K562 (cell line): ENCODE measurements around the gene USP13. TPM values are rescaled to one million over a fixed set of nuclear protein-coding genes. Genes with fewer than 3 reads are reported as not detected.
A peak's percentile ranks its signal among the peaks of the same experiment; 100 is the strongest.

Experiments
- ADNP ChIP-seq: fragments of 200-800 bp; sonication (Bioruptor generic); IDR thresholded peaks from 2 replicates; pipeline ENCODE4 v1.6.1; 2016; ENCODE audit warnings: missing genetic modification characterization, missing compliant biosample characterization
- CBX3 ChIP-seq, 2 experiments: IDR thresholded peaks; 1 replicate in 1 of 2; 2 replicates in 1 of 2; pipeline ENCODE4 v1.6.1; 2012; ENCODE audit warnings: inconsistent platforms in 2 of 2, low read length in 2 of 2, borderline replicate concordance in 1 of 2, control low read depth in 1 of 2
- CHD1 ChIP-seq: fragments of 200-600 bp; sonication (generic); IDR thresholded peaks from one replicate; pipeline ENCODE4 v1.6.1; 2012; ENCODE audit warnings: mild to moderate bottlenecking, moderate library complexity, low read length, inconsistent platforms
- NEUROD1 ChIP-seq: fragments of 150-350 bp; IDR thresholded peaks from 2 replicates; pipeline ENCODE4 v1.6.1; 2014; ENCODE audit warnings: borderline replicate concordance, low read length, low read depth; ENCODE audit not compliant: partially characterized antibody
- PML ChIP-seq: IDR thresholded peaks from 2 replicates; pipeline ENCODE4 v1.6.1; 2012; ENCODE audit warnings: low read length, inconsistent platforms
- POU5F1 ChIP-seq: fragments of 150-350 bp; IDR thresholded peaks from 2 replicates; pipeline ENCODE4 v1.6.1; 2014; ENCODE audit warnings: borderline replicate concordance, low read length, low read depth, mild to moderate bottlenecking; ENCODE audit not compliant: partially characterized antibody
- SMARCA4 ChIP-seq: fragments of 450-650 bp; IDR thresholded peaks from 2 replicates; pipeline ENCODE4 v1.6.1; 2016
- SMARCB1 ChIP-seq: IDR thresholded peaks from 2 replicates; pipeline ENCODE4 v1.6.1; 2011; ENCODE audit warnings: improper control_type of control experiment, low read depth; ENCODE audit not compliant: insufficient read length
- ZC3H11A ChIP-seq: IDR thresholded peaks from 2 replicates; pipeline ENCODE4 v1.6.1; 2012; ENCODE audit warnings: low read depth, low read length, improper control_type of control experiment
- ZNF354B ChIP-seq: fragments of 250-450 bp; sonication (Bioruptor Pico); IDR thresholded peaks from 2 replicates; pipeline ENCODE4 v1.4.0; 2020
- polyA plus RNA-seq, 8 experiments: library from polyadenylated mRNA; depleted of rRNA in 4 of 8; stranded (reverse) in 5 of 8; unstranded in 3 of 8; fragments of >200 nt; fragmentation: Nextera tagmentation in 2 of 8; fragmentation: Illumina TruSeq in 1 of 8; extraction: Ambion mirVana in 2 of 8; extraction: Trizol in 1 of 8; gene quantifications; 2 replicates each; pipeline versions ENCODE4 v1.2.1 to v1.2.3, GENCODE V29; 2011 to 2014; ENCODE audit warnings: inconsistent platforms in 1 of 8, missing spikeins in 1 of 8
- total RNA-seq, 7 experiments: library from RNA; depleted of rRNA in 6 of 7; stranded (reverse); fragments of >200 nt in 6 of 7; fragmentation: Illumina TruSeq in 2 of 7; extraction: Trizol in 2 of 7; gene quantifications; 2 replicates each; pipeline versions ENCODE4 v1.2.1 to v1.2.3, GENCODE V29; 2011 to 2021; ENCODE audit warnings: low replicate concordance in 1 of 7
- TF ChIP-seq, protein P1 (sequence below): fragments of 450-650 bp; IDR thresholded peaks from 2 replicates; pipeline ENCODE4 v1.6.1; 2016; ENCODE audit warnings: antibody characterized with exemption
- TF ChIP-seq, protein P2 (sequence below), 2 experiments: fragments of 450-650 bp; IDR thresholded peaks; 2 replicates each; pipeline ENCODE4 v1.6.1; 2016; ENCODE audit warnings: mild to moderate bottlenecking in 2 of 2, borderline replicate concordance in 1 of 2, low read depth in 1 of 2, moderate library complexity in 1 of 2
- TF ChIP-seq, protein P3 (sequence below): fragments of 250-450 bp; sonication (Bioruptor Pico); IDR thresholded peaks from 2 replicates; pipeline ENCODE4 v1.9.0; 2021; ENCODE audit warnings: mild to moderate bottlenecking, inconsistent platforms
- TF ChIP-seq, protein P4 (sequence below): fragments of 450-650 bp; formaldehyde crosslinking; IDR thresholded peaks from 2 replicates; pipeline ENCODE4 v1.4.0; 2022; ENCODE audit warnings: missing genetic modification characterization

The USP13 gene
- total and polyA plus RNA-seq, 9 of the 15 experiments (the other 6 are each of a cell fraction or from before 2014, with no cell fraction given): 0.11 to 2.3 (median 0.51) TPM

DNA sequence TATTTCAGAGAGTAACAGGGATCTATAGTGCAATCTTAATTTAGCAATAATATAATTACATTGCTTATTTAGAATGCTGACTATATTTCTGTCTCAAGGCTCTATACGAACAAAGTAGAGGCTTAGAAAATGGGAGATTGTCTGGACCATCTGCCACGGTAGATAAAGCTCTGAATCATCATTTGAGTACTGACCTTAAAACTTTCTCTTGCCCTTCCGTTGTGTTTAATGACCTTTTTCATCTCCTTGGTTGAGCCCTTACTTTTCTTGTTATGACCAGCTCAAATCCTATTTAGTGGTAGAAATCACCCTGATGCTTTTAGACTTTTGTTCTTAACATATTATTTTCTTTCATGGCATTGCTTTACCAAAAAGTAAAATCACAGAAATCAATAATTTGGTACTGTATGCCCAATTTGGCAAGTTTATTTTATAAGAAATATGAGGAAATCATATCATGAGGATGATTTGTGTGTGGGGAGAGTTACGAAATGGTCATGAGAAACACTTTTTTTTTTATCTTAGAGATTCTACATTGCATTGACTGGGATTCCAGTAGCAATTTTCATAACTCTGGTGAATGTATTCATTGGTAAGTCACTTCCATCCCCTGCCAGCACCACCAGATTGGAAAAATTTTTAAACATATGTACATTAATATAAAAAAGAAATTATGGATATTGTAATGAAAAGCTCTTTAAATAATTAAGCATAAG is 37.2 kb upstream of the USP13 start (continued):
- TF ChIP-seq, protein P1, sequence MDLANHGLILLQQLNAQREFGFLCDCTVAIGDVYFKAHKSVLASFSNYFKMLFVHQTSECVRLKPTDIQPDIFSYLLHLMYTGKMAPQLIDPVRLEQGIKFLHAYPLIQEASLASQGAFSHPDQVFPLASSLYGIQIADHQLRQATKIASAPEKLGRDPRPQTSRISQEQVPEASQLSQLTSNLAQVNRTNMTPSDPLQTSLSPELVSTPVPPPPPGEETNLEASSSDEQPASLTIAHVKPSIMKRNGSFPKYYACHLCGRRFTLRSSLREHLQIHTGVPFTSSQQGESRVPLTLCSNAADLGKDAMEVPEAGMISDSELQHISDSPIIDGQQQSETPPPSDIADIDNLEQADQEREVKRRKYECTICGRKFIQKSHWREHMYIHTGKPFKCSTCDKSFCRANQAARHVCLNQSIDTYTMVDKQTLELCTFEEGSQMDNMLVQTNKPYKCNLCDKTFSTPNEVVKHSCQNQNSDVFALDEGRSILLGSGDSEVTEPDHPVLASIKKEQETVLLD: no peak
- TF ChIP-seq, protein P2, sequence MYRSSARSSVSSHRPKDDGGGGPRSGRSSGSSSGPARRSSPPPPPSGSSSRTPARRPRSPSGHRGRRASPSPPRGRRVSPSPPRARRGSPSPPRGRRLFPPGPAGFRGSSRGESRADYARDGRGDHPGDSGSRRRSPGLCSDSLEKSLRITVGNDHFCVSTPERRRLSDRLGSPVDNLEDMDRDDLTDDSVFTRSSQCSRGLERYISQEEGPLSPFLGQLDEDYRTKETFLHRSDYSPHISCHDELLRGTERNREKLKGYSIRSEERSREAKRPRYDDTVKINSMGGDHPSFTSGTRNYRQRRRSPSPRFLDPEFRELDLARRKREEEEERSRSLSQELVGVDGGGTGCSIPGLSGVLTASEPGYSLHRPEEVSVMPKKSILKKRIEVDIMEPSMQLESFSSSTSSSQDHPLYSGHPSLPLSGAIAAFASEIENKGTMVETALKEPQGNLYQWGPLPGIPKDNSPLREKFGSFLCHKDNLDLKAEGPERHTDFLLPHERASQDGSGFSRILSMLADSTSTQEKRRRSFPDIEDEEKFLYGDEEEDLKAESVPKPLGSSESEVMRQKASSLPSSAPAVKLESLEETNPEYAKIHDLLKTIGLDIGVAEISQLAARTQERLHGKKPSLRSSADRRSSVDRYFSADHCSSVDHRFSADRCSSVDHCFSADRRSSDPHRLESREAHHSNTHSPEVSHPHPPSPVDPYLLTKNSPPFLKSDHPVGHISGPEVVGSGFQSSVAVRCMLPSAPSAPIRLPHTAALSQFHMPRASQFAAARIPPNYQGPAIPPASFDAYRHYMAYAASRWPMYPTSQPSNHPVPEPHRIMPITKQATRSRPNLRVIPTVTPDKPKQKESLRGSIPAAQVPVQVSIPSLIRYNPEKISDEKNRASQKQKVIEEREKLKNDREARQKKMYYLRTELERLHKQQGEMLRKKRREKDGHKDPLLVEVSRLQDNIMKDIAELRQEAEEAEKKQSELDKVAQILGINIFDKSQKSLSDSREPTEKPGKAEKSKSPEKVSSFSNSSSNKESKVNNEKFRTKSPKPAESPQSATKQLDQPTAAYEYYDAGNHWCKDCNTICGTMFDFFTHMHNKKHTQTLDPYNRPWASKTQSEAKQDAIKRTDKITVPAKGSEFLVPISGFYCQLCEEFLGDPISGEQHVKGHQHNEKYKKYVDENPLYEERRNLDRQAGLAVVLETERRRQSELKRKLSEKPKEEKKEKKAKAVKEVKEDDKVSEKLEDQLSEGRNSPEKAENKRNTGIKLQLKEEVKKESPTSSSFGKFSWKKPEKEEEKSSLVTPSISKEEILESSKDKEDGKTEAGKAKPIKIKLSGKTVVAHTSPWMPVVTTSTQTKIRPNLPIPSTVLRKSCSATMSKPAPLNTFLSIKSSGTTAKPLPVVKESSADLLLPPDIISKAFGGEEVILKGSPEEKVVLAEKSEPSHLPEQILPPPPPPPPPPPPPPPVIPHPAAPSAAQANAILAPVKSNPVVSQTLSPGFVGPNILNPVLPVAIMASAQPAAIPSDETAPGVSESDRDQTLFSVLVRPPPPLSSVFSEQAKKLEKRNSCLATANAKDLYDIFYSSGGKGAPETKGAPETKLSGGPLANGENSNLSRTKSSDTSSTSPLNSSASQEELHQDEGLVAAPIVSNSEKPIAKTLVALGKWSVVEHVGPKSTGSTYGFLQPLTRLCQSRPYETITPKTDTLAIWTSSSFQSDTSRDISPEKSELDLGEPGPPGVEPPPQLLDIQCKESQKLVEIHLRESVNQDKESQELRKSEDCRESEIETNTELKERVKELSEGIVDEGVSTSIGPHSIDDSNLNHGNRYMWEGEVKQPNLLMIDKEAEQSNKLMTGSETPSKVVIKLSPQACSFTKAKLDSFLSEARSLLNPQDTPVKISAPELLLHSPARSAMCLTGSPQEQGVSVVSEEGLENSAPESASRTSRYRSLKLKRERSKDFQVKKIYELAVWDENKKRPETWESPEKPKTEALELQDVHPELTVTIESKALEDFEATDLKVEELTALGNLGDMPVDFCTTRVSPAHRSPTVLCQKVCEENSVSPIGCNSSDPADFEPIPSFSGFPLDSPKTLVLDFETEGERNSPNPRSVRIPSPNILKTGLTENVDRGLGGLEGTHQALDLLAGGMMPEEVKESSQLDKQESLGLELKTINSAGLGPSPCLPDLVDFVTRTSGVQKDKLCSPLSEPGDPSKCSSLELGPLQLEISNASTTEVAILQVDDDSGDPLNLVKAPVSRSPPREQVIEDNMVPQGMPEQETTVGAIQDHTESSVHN (IDR thresholded peaks at IDR 0.05; ENCODE audit: borderline replicate concordance in 1 of 2, low read depth in 1 of 2): no peak
- TF ChIP-seq, protein P3, sequence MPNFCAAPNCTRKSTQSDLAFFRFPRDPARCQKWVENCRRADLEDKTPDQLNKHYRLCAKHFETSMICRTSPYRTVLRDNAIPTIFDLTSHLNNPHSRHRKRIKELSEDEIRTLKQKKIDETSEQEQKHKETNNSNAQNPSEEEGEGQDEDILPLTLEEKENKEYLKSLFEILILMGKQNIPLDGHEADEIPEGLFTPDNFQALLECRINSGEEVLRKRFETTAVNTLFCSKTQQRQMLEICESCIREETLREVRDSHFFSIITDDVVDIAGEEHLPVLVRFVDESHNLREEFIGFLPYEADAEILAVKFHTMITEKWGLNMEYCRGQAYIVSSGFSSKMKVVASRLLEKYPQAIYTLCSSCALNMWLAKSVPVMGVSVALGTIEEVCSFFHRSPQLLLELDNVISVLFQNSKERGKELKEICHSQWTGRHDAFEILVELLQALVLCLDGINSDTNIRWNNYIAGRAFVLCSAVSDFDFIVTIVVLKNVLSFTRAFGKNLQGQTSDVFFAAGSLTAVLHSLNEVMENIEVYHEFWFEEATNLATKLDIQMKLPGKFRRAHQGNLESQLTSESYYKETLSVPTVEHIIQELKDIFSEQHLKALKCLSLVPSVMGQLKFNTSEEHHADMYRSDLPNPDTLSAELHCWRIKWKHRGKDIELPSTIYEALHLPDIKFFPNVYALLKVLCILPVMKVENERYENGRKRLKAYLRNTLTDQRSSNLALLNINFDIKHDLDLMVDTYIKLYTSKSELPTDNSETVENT: no peak
- TF ChIP-seq POU5F1: no peak
- no peak for TF ChIP-seq ZC3H11A
- peak; percentile 78 for TF ChIP-seq PML
- peak; percentile 82 for TF ChIP-seq SMARCB1
- peak; percentile 77 for TF ChIP-seq NEUROD1
- TF ChIP-seq CBX3 (IDR thresholded peaks at IDR 0.05; ENCODE audit: borderline replicate concordance in 1 of 2, low read length in 2 of 2): peak in 1 of 2 experiments; percentile 74; a peak in 2 of 3 replicates
- no peak for TF ChIP-seq ZNF354B (CRISPR knock-in tag)
- no peak for TF ChIP-seq CHD1
- peak; percentile 98 for TF ChIP-seq SMARCA4
- TF ChIP-seq, protein P4, sequence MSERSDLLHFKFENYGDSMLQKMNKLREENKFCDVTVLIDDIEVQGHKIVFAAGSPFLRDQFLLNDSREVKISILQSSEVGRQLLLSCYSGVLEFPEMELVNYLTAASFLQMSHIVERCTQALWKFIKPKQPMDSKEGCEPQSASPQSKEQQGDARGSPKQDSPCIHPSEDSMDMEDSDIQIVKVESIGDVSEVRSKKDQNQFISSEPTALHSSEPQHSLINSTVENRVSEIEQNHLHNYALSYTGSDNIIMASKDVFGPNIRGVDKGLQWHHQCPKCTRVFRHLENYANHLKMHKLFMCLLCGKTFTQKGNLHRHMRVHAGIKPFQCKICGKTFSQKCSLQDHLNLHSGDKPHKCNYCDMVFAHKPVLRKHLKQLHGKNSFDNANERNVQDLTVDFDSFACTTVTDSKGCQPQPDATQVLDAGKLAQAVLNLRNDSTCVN (CRISPR knock-in tag): no peak
- no peak for TF ChIP-seq ADNP (tag)
